Naive thymus-derived CD4-positive, alpha-beta T cell (primary cell): ENCODE data around the gene COL23A1. TPM values are rescaled to one million over a fixed set of nuclear protein-coding genes. Genes with fewer than 3 reads are reported as not detected.
A peak's percentile ranks its signal among the peaks of the same experiment; 100 is the strongest.

Source experiments
- ATAC-seq: fragments of 150-1000 bp; cut with Tn5 transposase; 2 replicates; pipeline ENCODE4 v1.10.0; 2021; ENCODE audit warnings: mild to moderate bottlenecking, moderate library complexity
- CTCF ChIA-PET: fragments of 350-600 bp; sonication (Branson Sonifier 250); formaldehyde crosslinking; loops from one replicate; lab custom pipeline; 2021; ENCODE audit warnings: antibody characterized with exemption; lab: Charles Lee
- POLR2A ChIA-PET: fragments of 350-600 bp; sonication (Branson Sonifier 250); formaldehyde crosslinking; loops from one replicate; lab custom pipeline; 2021; ENCODE audit warnings: antibody characterized with exemption, inconsistent platforms; lab: Charles Lee
- DNase-seq, 9 donors: peaks; one replicate each; pipeline versions ENCODE4 v3.0.0 to v3.0.0-alpha.2; 2020 to 2022; ENCODE audit warnings: mixed read lengths in 1 of 9
- H3K27ac ChIP-seq: one replicate; pipeline ENCODE4 v1.7.0; 2013; ENCODE audit warnings: mild to moderate bottlenecking, low read depth, low read length, moderate library complexity
- H3K27me3 ChIP-seq, 2 donors: one replicate each; pipeline ENCODE4 v1.7.0; 2013; ENCODE audit warnings: low read length in 2 of 2, mild to moderate bottlenecking in 2 of 2, moderate library complexity in 2 of 2; ENCODE audit not compliant: control insufficient read depth in 2 of 2, insufficient read depth in 2 of 2
- H3K36me3 ChIP-seq, 3 experiments: 1 replicate in 2 of 3; 2 replicates in 1 of 3; pipeline ENCODE4 v1.7.0; 2013; ENCODE audit warnings: low read length in 3 of 3, mild to moderate bottlenecking in 3 of 3, moderate library complexity in 1 of 3; ENCODE audit not compliant: insufficient read depth in 3 of 3, control insufficient read depth in 2 of 3
- H3K4me1 ChIP-seq, 2 donors: one replicate each; pipeline ENCODE4 v1.7.0; 2013; ENCODE audit warnings: low read length in 2 of 2, mild to moderate bottlenecking in 2 of 2, moderate library complexity in 1 of 2; ENCODE audit not compliant: control insufficient read depth in 2 of 2, insufficient read depth in 2 of 2
- H3K4me3 ChIP-seq: 2 replicates; pipeline ENCODE4 v1.7.0; 2013; ENCODE audit warnings: mild to moderate bottlenecking, low read length
- H3K9me3 ChIP-seq, 3 experiments: 1 replicate in 2 of 3; 2 replicates in 1 of 3; pipeline ENCODE4 v1.7.0; 2013; ENCODE audit warnings: low read length in 3 of 3; ENCODE audit not compliant: control insufficient read depth in 2 of 3
- H3K27ac Mint-ChIP-seq, 9 donors: one replicate each; pipeline ENCODE4 v1.8.0; 2020 to 2022; ENCODE audit warnings: mixed read lengths in 9 of 9, mild to moderate bottlenecking in 8 of 9, moderate library complexity in 5 of 9, inconsistent platforms in 2 of 9
- H3K27me3 Mint-ChIP-seq, 5 donors: one replicate each; pipeline ENCODE4 v1.8.0; 2021 to 2022; ENCODE audit warnings: mixed read lengths in 5 of 5, mild to moderate bottlenecking in 1 of 5
- H3K36me3 Mint-ChIP-seq, 5 donors: one replicate each; pipeline ENCODE4 v1.8.0; 2020 to 2022; ENCODE audit warnings: mixed read lengths in 5 of 5, mild to moderate bottlenecking in 3 of 5, inconsistent platforms in 1 of 5
- H3K4me1 Mint-ChIP-seq, 7 donors: one replicate each; pipeline ENCODE4 v1.8.0; 2020 to 2022; ENCODE audit warnings: mixed read lengths in 7 of 7, mild to moderate bottlenecking in 3 of 7, inconsistent platforms in 1 of 7
- H3K4me3 Mint-ChIP-seq, 10 donors: one replicate each; pipeline ENCODE4 v1.8.0; 2020 to 2022; ENCODE audit warnings: mild to moderate bottlenecking in 10 of 10, mixed read lengths in 10 of 10, moderate library complexity in 6 of 10, inconsistent platforms in 2 of 10
- H3K9me3 Mint-ChIP-seq, 11 donors: one replicate each; pipeline ENCODE4 v1.8.0; 2020 to 2022; ENCODE audit warnings: mixed read lengths in 11 of 11, mild to moderate bottlenecking in 4 of 11, inconsistent platforms in 1 of 11, moderate library complexity in 1 of 11
- intact Hi-C, 2 donors: fragments of 100-400 bp; cut with micrococcal nuclease; formaldehyde crosslinking; loops; one replicate each; pipeline ENCODE4 v1.15.1; 2023
- polyA plus RNA-seq, 2 donors: library from polyadenylated mRNA; unstranded; fragments of 300-500 nt; fragmentation: Illumina TruSeq; gene quantifications; one replicate each; pipeline ENCODE4 v1.2.3, GENCODE V29; 2021
- total RNA-seq, 6 experiments: library from RNA in 5 of 6; stranded (reverse) in 5 of 6; gene quantifications; 1 replicate in 5 of 6; 2 replicates in 1 of 6; pipeline ENCODE4 v1.2.3 and lab custom pipeline; 2021 to 2026

The COL23A1 gene
- total and polyA plus RNA-seq, 7 experiments from 2014 or later: 0.13 to 0.32 (median 0.22) TPM; not detected in 4

- ChIA-PET CTCF (no interaction called here), POLR2A (no interaction called here)
- ATAC-seq: peak; percentile 48
- peaks cover 0 to 29% (median 15%) of the 10 kb centered on the region in 5 donors for H3K27me3 Mint-ChIP-seq
- Histone ChIP-seq H3K4me1 (no peaks in the 10 kb centered on the region), H3K9me3 (no peaks in the 10 kb centered on the region), H3K4me3 (no peak overlapping the region), H3K36me3 (no peaks in the 10 kb centered on the region), H3K27ac (no peak overlapping the region), H3K27me3 (no peaks in the 10 kb centered on the region)
- no peaks in the 10 kb centered on the region for H3K36me3 Mint-ChIP-seq
- H3K4me3 Mint-ChIP-seq: no peak overlapping the region
- DNase-seq: no peak
- intact Hi-C loops: no loop called here
- H3K4me1 Mint-ChIP-seq: no peaks in the 10 kb centered on the region
- no peak overlapping the region for H3K27ac Mint-ChIP-seq
- H3K9me3 Mint-ChIP-seq: no peaks in the 10 kb centered on the region
Measured at GRCh38 chr5:178385496-178385890, 204.7 kb downstream of the COL23A1 start.

GRCh38 chr5:178384816-178385495 is 205.2 kb downstream of the COL23A1 start:
- Histone ChIP-seq H3K27me3 (no peaks in the 10 kb centered on the region), H3K4me1 (no peaks in the 10 kb centered on the region), H3K4me3 (no peak overlapping the region), H3K9me3 (no peaks in the 10 kb centered on the region), H3K27ac (no peak overlapping the region), H3K36me3 (no peaks in the 10 kb centered on the region)
- ATAC-seq (no peak), DNase-seq (no peak)
- intact Hi-C loops: no loop called here
- ChIA-PET POLR2A (no interaction called here), CTCF (no interaction called here)
- no peaks in the 10 kb centered on the region for H3K36me3 Mint-ChIP-seq
- H3K27ac Mint-ChIP-seq: no peak overlapping the region
- H3K27me3 Mint-ChIP-seq: peaks cover 0 to 28% (median 15%) of the 10 kb centered on the region in 5 donors
- no peaks in the 10 kb centered on the region for H3K9me3 Mint-ChIP-seq
- no peaks in the 10 kb centered on the region for H3K4me1 Mint-ChIP-seq
- no peak overlapping the region for H3K4me3 Mint-ChIP-seq

GRCh38 chr5:178383919-178384815 is 206.0 kb downstream of the COL23A1 start:
- H3K4me1 ChIP-seq: no peaks in the 10 kb centered on the region
- intact Hi-C loops: no loop called here
- ChIA-PET POLR2A (no interaction called here), CTCF (no interaction called here)
- no peaks in the 10 kb centered on the region for H3K36me3 ChIP-seq
- no peak overlapping the region for H3K27ac Mint-ChIP-seq
- H3K9me3 ChIP-seq: no peaks in the 10 kb centered on the region
- no peak overlapping the region for H3K27ac ChIP-seq
- no peak for DNase-seq
- H3K4me3 Mint-ChIP-seq: no peak overlapping the region
- no peaks in the 10 kb centered on the region for H3K36me3 Mint-ChIP-seq
- no peak for ATAC-seq
- no peaks in the 10 kb centered on the region for H3K4me1 Mint-ChIP-seq
- peaks cover 0 to 20% (median 10%) of the 10 kb centered on the region in 5 donors for H3K27me3 Mint-ChIP-seq
- no peaks in the 10 kb centered on the region for H3K9me3 Mint-ChIP-seq
- no peak overlapping the region for H3K4me3 ChIP-seq
- no peaks in the 10 kb centered on the region for H3K27me3 ChIP-seq

- POLR2A ChIA-PET: no interaction called here
- Mint-ChIP-seq H3K4me1 (no peaks in the 10 kb centered on the region), H3K4me3 (no peak overlapping the region), H3K27ac (peak overlapping the region in 1 of 9 donors; percentile 22), H3K36me3 (no peaks in the 10 kb centered on the region), H3K9me3 (no peaks in the 10 kb centered on the region), H3K27me3 (peaks cover 0 to 19% (median 10%) of the 10 kb centered on the region in 5 donors)
- H3K4me3 ChIP-seq: no peak overlapping the region
- DNase-seq (no peak), ATAC-seq (no peak)
- H3K27me3 ChIP-seq: no peaks in the 10 kb centered on the region
- H3K9me3 ChIP-seq: no peaks in the 10 kb centered on the region
- no peaks in the 10 kb centered on the region for H3K36me3 ChIP-seq
- H3K27ac ChIP-seq: no peak overlapping the region
- CTCF ChIA-PET: no interaction called here
- intact Hi-C loops: no loop called here
- no peaks in the 10 kb centered on the region for H3K4me1 ChIP-seq
Measured at GRCh38 chr5:178383301-178383918, 206.8 kb downstream of the COL23A1 start.

GRCh38 chr5:178382754-178383164 is 207.4 kb downstream of the COL23A1 start:
- Histone ChIP-seq H3K9me3 (no peaks in the 10 kb centered on the region), H3K4me1 (no peaks in the 10 kb centered on the region), H3K27ac (no peak overlapping the region), H3K27me3 (no peaks in the 10 kb centered on the region), H3K36me3 (no peaks in the 10 kb centered on the region), H3K4me3 (no peak overlapping the region)
- ATAC-seq (no peak), DNase-seq (no peak)
- H3K9me3 Mint-ChIP-seq: no peaks in the 10 kb centered on the region
- CTCF ChIA-PET: no interaction called here
- H3K27me3 Mint-ChIP-seq: peaks cover 0 to 19% (median 10%) of the 10 kb centered on the region in 5 donors
- no peaks in the 10 kb centered on the region for H3K4me1 Mint-ChIP-seq
- no peak overlapping the region for H3K4me3 Mint-ChIP-seq
- intact Hi-C loops: no loop called here
- no peak overlapping the region for H3K27ac Mint-ChIP-seq
- H3K36me3 Mint-ChIP-seq: no peaks in the 10 kb centered on the region
- POLR2A ChIA-PET: no interaction called here

- peak overlapping the region in 1 of 9 donors; percentile 55 for H3K27ac Mint-ChIP-seq
- no peak for ATAC-seq
- no peak overlapping the region for H3K27ac ChIP-seq
- intact Hi-C loops: no loop called here
- H3K4me1 Mint-ChIP-seq: no peaks in the 10 kb centered on the region
- no peaks in the 10 kb centered on the region for H3K27me3 ChIP-seq
- POLR2A ChIA-PET: no interaction called here
- no peaks in the 10 kb centered on the region for H3K36me3 Mint-ChIP-seq
- H3K27me3 Mint-ChIP-seq: peaks cover 0 to 16% (median 7%) of the 10 kb centered on the region in 5 donors
- no peaks in the 10 kb centered on the region for H3K4me1 ChIP-seq
- no peak overlapping the region for H3K4me3 ChIP-seq
- no peaks in the 10 kb centered on the region for H3K36me3 ChIP-seq
- no peak overlapping the region for H3K4me3 Mint-ChIP-seq
- CTCF ChIA-PET: no interaction called here
- H3K9me3 ChIP-seq: no peaks in the 10 kb centered on the region
- DNase-seq: no peak
- H3K9me3 Mint-ChIP-seq: no peaks in the 10 kb centered on the region
Measured at GRCh38 chr5:178381921-178382695, 208.1 kb downstream of the COL23A1 start.
